Subcutaneous adipose tissue (tissue), 4 donors: Measurements from ENCODE around the gene PCYT2. TPM values are rescaled to one million over a fixed set of nuclear protein-coding genes. Genes with fewer than 3 reads are reported as not detected.

Experiments
- total RNA-seq, 4 donors: library from RNA; depleted of rRNA; stranded (reverse); fragments of >200 nt; gene quantifications; one replicate each; pipeline ENCODE4 v1.1.0, GENCODE V29; 2016
- TF ChIP-seq, protein P1 (sequence below): fragments of 450-650 bp; IDR thresholded peaks from one replicate; pipeline ENCODE4 v1.5.1; 2016; ENCODE audit warnings: low read depth, mild to moderate bottlenecking, control low read depth, antibody characterized with exemption, moderate library complexity

Gene PCYT2
- total RNA-seq, 4 donors from 2014 or later: 23.8 to 130 (median 39.7) TPM

- TF ChIP-seq, protein P1, sequence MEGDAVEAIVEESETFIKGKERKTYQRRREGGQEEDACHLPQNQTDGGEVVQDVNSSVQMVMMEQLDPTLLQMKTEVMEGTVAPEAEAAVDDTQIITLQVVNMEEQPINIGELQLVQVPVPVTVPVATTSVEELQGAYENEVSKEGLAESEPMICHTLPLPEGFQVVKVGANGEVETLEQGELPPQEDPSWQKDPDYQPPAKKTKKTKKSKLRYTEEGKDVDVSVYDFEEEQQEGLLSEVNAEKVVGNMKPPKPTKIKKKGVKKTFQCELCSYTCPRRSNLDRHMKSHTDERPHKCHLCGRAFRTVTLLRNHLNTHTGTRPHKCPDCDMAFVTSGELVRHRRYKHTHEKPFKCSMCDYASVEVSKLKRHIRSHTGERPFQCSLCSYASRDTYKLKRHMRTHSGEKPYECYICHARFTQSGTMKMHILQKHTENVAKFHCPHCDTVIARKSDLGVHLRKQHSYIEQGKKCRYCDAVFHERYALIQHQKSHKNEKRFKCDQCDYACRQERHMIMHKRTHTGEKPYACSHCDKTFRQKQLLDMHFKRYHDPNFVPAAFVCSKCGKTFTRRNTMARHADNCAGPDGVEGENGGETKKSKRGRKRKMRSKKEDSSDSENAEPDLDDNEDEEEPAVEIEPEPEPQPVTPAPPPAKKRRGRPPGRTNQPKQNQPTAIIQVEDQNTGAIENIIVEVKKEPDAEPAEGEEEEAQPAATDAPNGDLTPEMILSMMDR: no peak
Observed at GRCh38 chr17:81854974-81855774, 56.0 kb downstream of the PCYT2 start.

- TF ChIP-seq, protein P1: no peak
Observed at GRCh38 chr17:81852237-81852636, 59.0 kb downstream of the PCYT2 start.

- TF ChIP-seq, protein P1: no peak
Observed at GRCh38 chr17:81851423-81851822, 59.8 kb downstream of the PCYT2 start.

Other genes starting within 250 kb of the PCYT2 start
- gene OXLD1, start 244.8 kb downstream of the PCYT2 start, total RNA-seq: 10 to 100 TPM; 12.4 to 47.3 (median 34.1) TPM
- gene CCDC137, start 244.7 kb downstream of the PCYT2 start, total RNA-seq: 10 to 100 TPM in 1 of 4 donors, 1 to 10 TPM in 3; 7.0 to 11.1 (median 8.5) TPM
- gene ARL16, start 227.6 kb downstream of the PCYT2 start, total RNA-seq: 10 to 100 TPM; 13.2 to 40.3 (median 36.4) TPM
- 10 to 100 TPM; 35.4 to 79.5 (median 60.5) TPM for gene HGS, start 227.4 kb downstream of the PCYT2 start, total RNA-seq
- 10 to 100 TPM; 23.8 to 52.0 (median 29.0) TPM for gene MRPL12, start 208.0 kb downstream of the PCYT2 start, total RNA-seq
- gene SLC25A10, start 199.1 kb downstream of the PCYT2 start, total RNA-seq: 10 to 100 TPM in 3 of 4 donors, 1 to 10 TPM in 1; 4.9 to 59.5 (median 15.9) TPM
- gene GCGR, start 107.2 kb downstream of the PCYT2 start, total RNA-seq: under 1 TPM in 1 of 4 donors, not detected in 3; 0.38 TPM
- 10 to 100 TPM; 26.6 to 78.7 (median 54.8) TPM for gene MCRIP1, start 78.1 kb downstream of the PCYT2 start, total RNA-seq
- gene PPP1R27, start 76.3 kb downstream of the PCYT2 start, total RNA-seq: not detected
- gene P4HB, start 50.9 kb downstream of the PCYT2 start, total RNA-seq: 100 to 1,000 TPM; 289 to 508 (median 447) TPM
- 100 to 1,000 TPM; 116 to 235 (median 167) TPM for gene ARHGDIA, start 40.1 kb downstream of the PCYT2 start, total RNA-seq
- gene ALYREF, start 19.8 kb downstream of the PCYT2 start, total RNA-seq: 10 to 100 TPM; 25.4 to 38.8 (median 32.4) TPM
- 100 to 1,000 TPM in 3 of 4 donors, 10 to 100 TPM in 1; 88.4 to 132 (median 120) TPM for gene ANAPC11, start 19.7 kb downstream of the PCYT2 start, total RNA-seq
- gene NPB, start 9.2 kb downstream of the PCYT2 start, total RNA-seq: under 1 TPM in 2 of 4 donors, not detected in 2; 0.17 to 0.22 TPM
- gene SIRT7, start 6.8 kb upstream of the PCYT2 start, total RNA-seq: 10 to 100 TPM in 3 of 4 donors, 1 to 10 TPM in 1; 7.5 to 22.0 (median 15.5) TPM
- 10 to 100 TPM in 3 of 4 donors, 1 to 10 TPM in 1; 9.8 to 20.0 (median 15.0) TPM for gene MAFG, start 16.3 kb upstream of the PCYT2 start, total RNA-seq
- gene PYCR1, start 25.9 kb upstream of the PCYT2 start, total RNA-seq: 1 to 10 TPM in 2 of 4 donors, under 1 TPM in 2; 0.34 to 3.1 (median 1.5) TPM
- not detected for gene MYADML2, start 35.8 kb upstream of the PCYT2 start, total RNA-seq
- gene NOTUM, start 49.8 kb upstream of the PCYT2 start, total RNA-seq: not detected
- gene ASPSCR1, start 66.2 kb upstream of the PCYT2 start, total RNA-seq: 10 to 100 TPM in 3 of 4 donors, 1 to 10 TPM in 1; 8.2 to 30.1 (median 18.1) TPM
- 10 to 100 TPM; 46.0 to 74.0 (median 57.5) TPM for gene CENPX, start 111.5 kb upstream of the PCYT2 start, total RNA-seq
- gene LRRC45, start 111.9 kb upstream of the PCYT2 start, total RNA-seq: 10 to 100 TPM in 2 of 4 donors, 1 to 10 TPM in 2; 1.8 to 11.7 (median 7.8) TPM
- gene RAC3, start 120.3 kb upstream of the PCYT2 start, total RNA-seq: 10 to 100 TPM in 3 of 4 donors, 1 to 10 TPM in 1; 5.2 to 28.3 (median 14.6) TPM
- 100 to 1,000 TPM; 157 to 383 (median 255) TPM for gene DCXR, start 126.3 kb upstream of the PCYT2 start, total RNA-seq
- 10 to 100 TPM; 22.5 to 66.9 (median 49.0) TPM for gene RFNG, start 140.4 kb upstream of the PCYT2 start, total RNA-seq
- 100 to 1,000 TPM in 1 of 4 donors, 10 to 100 TPM in 3; 42.7 to 125 (median 71.7) TPM for gene GPS1, start 140.5 kb upstream of the PCYT2 start, total RNA-seq
- 100 to 1,000 TPM in 1 of 4 donors, 10 to 100 TPM in 3; 45.0 to 147 (median 52.3) TPM for gene DUS1L, start 154.4 kb upstream of the PCYT2 start, total RNA-seq
- 1,000 to 10,000 TPM in 1 of 4 donors, 100 to 1,000 TPM in 3; 148 to 4,879 (median 378) TPM for gene FASN, start 186.8 kb upstream of the PCYT2 start, total RNA-seq